Subcutaneous abdominal adipose tissue (tissue), 5 donors: ENCODE measurements around the gene PLA2G4A.

Experiments
- H3K27ac ChIP-seq: one replicate; pipeline ENCODE4 v1.7.0; 2013; ENCODE audit warnings: low read depth, mild to moderate bottlenecking, inconsistent platforms, low read length, moderate library complexity
- H3K27me3 ChIP-seq, 5 donors: one replicate each; pipeline ENCODE4 v1.7.0; 2013; ENCODE audit warnings: low read length in 5 of 5, inconsistent platforms in 1 of 5; ENCODE audit not compliant: control insufficient read depth in 5 of 5, insufficient read depth in 4 of 5
- H3K36me3 ChIP-seq, 5 donors: one replicate each; pipeline ENCODE4 v1.7.0; 2013; ENCODE audit warnings: low read length in 5 of 5; ENCODE audit not compliant: control insufficient read depth in 5 of 5, insufficient read depth in 5 of 5
- H3K4me1 ChIP-seq, 5 donors: one replicate each; pipeline ENCODE4 v1.7.0; 2013; ENCODE audit warnings: low read length in 5 of 5, mild to moderate bottlenecking in 3 of 5, moderate library complexity in 1 of 5; ENCODE audit not compliant: control insufficient read depth in 5 of 5, insufficient read depth in 5 of 5
- H3K4me3 ChIP-seq, 5 donors: one replicate each; pipeline ENCODE4 v1.7.0; 2013; ENCODE audit warnings: low read length in 5 of 5, low read depth in 1 of 5
- H3K9ac ChIP-seq, 5 donors: one replicate each; pipeline ENCODE4 v1.7.0; 2013; ENCODE audit warnings: low read length in 5 of 5, mild to moderate bottlenecking in 4 of 5, moderate library complexity in 3 of 5
- H3K9me3 ChIP-seq, 5 donors: one replicate each; pipeline ENCODE4 v1.7.0; 2013; ENCODE audit warnings: low read length in 5 of 5; ENCODE audit not compliant: control insufficient read depth in 5 of 5
- donor health status: healthy.
- donor health status: healthy.
- donor health status: healthy.
- donor health status: healthy.
- donor health status: healthy.

The PLA2G4A gene

GRCh38 chr1:186993996-186994395 lies 165.2 kb downstream of the PLA2G4A start:
- H3K4me3 ChIP-seq = no peak overlapping the region
- H3K9ac ChIP-seq = no peak overlapping the region
- H3K27ac ChIP-seq = no peak overlapping the region
- no peaks in the 10 kb centered on the region for H3K9me3 ChIP-seq
- H3K4me1 ChIP-seq = peaks cover 0 to 6% (median 0%) of the 10 kb centered on the region in 5 donors
- H3K27me3 ChIP-seq = no peaks in the 10 kb centered on the region
- peaks cover 0 to 7% (median 0%) of the 10 kb centered on the region in 5 donors for H3K36me3 ChIP-seq

- Histone ChIP-seq H3K27me3 (no peaks in the 10 kb centered on the region), H3K4me3 (no peak overlapping the region), H3K27ac (no peak overlapping the region), H3K9me3 (no peaks in the 10 kb centered on the region), H3K9ac (no peak overlapping the region), H3K36me3 (peaks cover 0 to 5% (median 0%) of the 10 kb centered on the region in 5 donors), H3K4me1 (peaks cover 0 to 6% (median 0%) of the 10 kb centered on the region in 5 donors)
Observed at GRCh38 chr1:186994897-186995296, 166.1 kb downstream of the PLA2G4A start.

GRCh38 chr1:186996816-186997215 lies 168.1 kb downstream of the PLA2G4A start:
- Histone ChIP-seq H3K9ac (no peak overlapping the region), H3K27ac (no peak overlapping the region), H3K36me3 (no peaks in the 10 kb centered on the region), H3K4me1 (peaks cover 0 to 7% (median 0%) of the 10 kb centered on the region in 5 donors), H3K9me3 (no peaks in the 10 kb centered on the region), H3K4me3 (no peak overlapping the region), H3K27me3 (no peaks in the 10 kb centered on the region)

- H3K9ac ChIP-seq = no peak overlapping the region
- no peak overlapping the region for H3K27ac ChIP-seq
- H3K9me3 ChIP-seq = no peaks in the 10 kb centered on the region
- H3K27me3 ChIP-seq = no peaks in the 10 kb centered on the region
- H3K4me1 ChIP-seq = peaks cover 0 to 9% (median 0%) of the 10 kb centered on the region in 5 donors
- no peaks in the 10 kb centered on the region for H3K36me3 ChIP-seq
- no peak overlapping the region for H3K4me3 ChIP-seq
Observed at GRCh38 chr1:186997877-186998276, 169.1 kb downstream of the PLA2G4A start.

- no peak overlapping the region for H3K9ac ChIP-seq
- no peaks in the 10 kb centered on the region for H3K9me3 ChIP-seq
- H3K4me3 ChIP-seq = no peak overlapping the region
- no peak overlapping the region for H3K27ac ChIP-seq
- H3K36me3 ChIP-seq = no peaks in the 10 kb centered on the region
- H3K27me3 ChIP-seq = no peaks in the 10 kb centered on the region
- H3K4me1 ChIP-seq = peaks cover 0 to 9% (median 0%) of the 10 kb centered on the region in 5 donors
Observed at GRCh38 chr1:186999506-186999905, 170.8 kb downstream of the PLA2G4A start.

- peaks cover 0 to 4% (median 0%) of the 10 kb centered on the region in 5 donors for H3K4me1 ChIP-seq
- H3K9ac ChIP-seq = no peak overlapping the region
- H3K36me3 ChIP-seq = no peaks in the 10 kb centered on the region
- no peaks in the 10 kb centered on the region for H3K9me3 ChIP-seq
- H3K27ac ChIP-seq = peak overlapping the region; percentile 50
- no peaks in the 10 kb centered on the region for H3K27me3 ChIP-seq
- no peak overlapping the region for H3K4me3 ChIP-seq
Observed at GRCh38 chr1:187001198-187001889, 172.6 kb downstream of the PLA2G4A start.

GRCh38 chr1:187003353-187003752 lies 174.6 kb downstream of the PLA2G4A start:
- H3K27ac ChIP-seq = no peak overlapping the region
- H3K9me3 ChIP-seq = peaks cover 0 to 7% (median 2%) of the 10 kb centered on the region in 5 donors
- no peaks in the 10 kb centered on the region for H3K27me3 ChIP-seq
- no peak overlapping the region for H3K9ac ChIP-seq
- no peaks in the 10 kb centered on the region for H3K36me3 ChIP-seq
- no peak overlapping the region for H3K4me3 ChIP-seq
- peaks cover 0 to 4% (median 0%) of the 10 kb centered on the region in 5 donors for H3K4me1 ChIP-seq

GRCh38 chr1:187006896-187007295 lies 178.1 kb downstream of the PLA2G4A start:
- Histone ChIP-seq H3K27ac (no peak overlapping the region), H3K4me3 (no peak overlapping the region), H3K9me3 (peaks cover 0 to 7% (median 2%) of the 10 kb centered on the region in 5 donors), H3K27me3 (no peaks in the 10 kb centered on the region), H3K9ac (no peak overlapping the region), H3K36me3 (no peaks in the 10 kb centered on the region), H3K4me1 (peaks cover 0 to under 1% (median 0%) of the 10 kb centered on the region in 5 donors)

GRCh38 chr1:187009320-187009719 lies 180.6 kb downstream of the PLA2G4A start:
- Histone ChIP-seq H3K36me3 (no peaks in the 10 kb centered on the region), H3K9ac (no peak overlapping the region), H3K27ac (no peak overlapping the region), H3K4me3 (no peak overlapping the region), H3K27me3 (no peaks in the 10 kb centered on the region), H3K9me3 (peaks cover 0 to 7% (median 2%) of the 10 kb centered on the region in 5 donors), H3K4me1 (no peaks in the 10 kb centered on the region)

- H3K36me3 ChIP-seq = no peaks in the 10 kb centered on the region
Observed at GRCh38 chr1:187010571-187011309, 182.0 kb downstream of the PLA2G4A start.

More at GRCh38 chr1:187010571-187011309, 182.0 kb downstream of the PLA2G4A start:
- no peak overlapping the region for H3K9ac ChIP-seq
- H3K4me1 ChIP-seq = no peaks in the 10 kb centered on the region
- H3K4me3 ChIP-seq = no peak overlapping the region
- H3K9me3 ChIP-seq = peaks cover 0 to 7% (median 2%) of the 10 kb centered on the region in 5 donors
- H3K27me3 ChIP-seq = no peaks in the 10 kb centered on the region
- no peak overlapping the region for H3K27ac ChIP-seq
